NCI-H69 (cell line): ENCODE results near the gene ZNF792.
"Not testable (repeated sequence)": the region's sequence is repeated elsewhere in the genome, so short reads cannot be mapped to it uniquely, and the experiment has no call there.

Source experiments
- DNase-seq: peaks from one replicate; lab custom pipeline; 2025; lab: John Stamatoyannopoulos, UW

The ZNF792 gene

DNA sequence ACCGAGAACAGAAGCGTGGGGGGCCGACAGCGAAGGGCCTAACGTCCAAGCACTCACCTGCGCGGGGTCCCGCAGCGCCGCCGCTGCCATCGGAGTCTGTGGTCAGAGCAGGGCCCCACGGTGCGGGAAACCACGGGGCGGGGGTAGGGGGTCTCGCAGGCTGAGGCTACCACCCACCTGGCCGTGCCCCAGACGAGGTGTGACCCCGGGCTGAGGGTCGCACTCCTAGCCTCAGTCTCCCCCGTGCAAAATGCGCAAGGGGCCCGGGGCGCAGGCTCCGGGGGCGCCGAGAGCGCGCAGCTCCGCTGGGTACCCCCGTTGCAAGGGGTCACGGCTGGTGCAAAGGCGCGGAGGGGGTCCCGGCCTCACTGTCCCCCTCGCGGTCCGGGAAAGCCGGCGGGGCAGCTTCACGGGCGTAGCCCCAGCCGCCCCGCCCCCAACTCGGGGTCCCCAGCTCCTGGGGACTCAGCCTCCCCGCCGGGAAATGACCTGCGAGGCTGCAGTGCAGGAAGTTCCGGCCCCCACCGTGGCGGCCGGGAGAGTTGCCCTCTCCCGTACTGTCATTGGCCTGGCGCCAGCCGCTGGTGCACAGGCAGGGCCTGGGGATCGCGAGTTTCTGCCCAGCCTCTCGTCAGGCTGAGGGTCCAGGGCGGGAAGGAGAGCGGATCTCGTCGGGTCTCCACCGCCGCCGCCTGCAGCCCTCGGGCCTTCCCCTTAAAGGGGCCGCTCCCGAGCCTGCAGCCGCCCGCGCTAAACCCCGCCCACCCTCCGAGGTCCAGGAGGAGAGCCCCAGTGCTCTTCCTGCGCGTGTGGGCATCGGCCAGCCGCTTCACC lies at the start of gene ZNF792:
ZNF792 (minus strand) TSS at position 657 of the 834 bp plus-strand sequence; CDS start at position 90, 567 bp downstream.
- peak; percentile 72 for DNase-seq

DNA sequence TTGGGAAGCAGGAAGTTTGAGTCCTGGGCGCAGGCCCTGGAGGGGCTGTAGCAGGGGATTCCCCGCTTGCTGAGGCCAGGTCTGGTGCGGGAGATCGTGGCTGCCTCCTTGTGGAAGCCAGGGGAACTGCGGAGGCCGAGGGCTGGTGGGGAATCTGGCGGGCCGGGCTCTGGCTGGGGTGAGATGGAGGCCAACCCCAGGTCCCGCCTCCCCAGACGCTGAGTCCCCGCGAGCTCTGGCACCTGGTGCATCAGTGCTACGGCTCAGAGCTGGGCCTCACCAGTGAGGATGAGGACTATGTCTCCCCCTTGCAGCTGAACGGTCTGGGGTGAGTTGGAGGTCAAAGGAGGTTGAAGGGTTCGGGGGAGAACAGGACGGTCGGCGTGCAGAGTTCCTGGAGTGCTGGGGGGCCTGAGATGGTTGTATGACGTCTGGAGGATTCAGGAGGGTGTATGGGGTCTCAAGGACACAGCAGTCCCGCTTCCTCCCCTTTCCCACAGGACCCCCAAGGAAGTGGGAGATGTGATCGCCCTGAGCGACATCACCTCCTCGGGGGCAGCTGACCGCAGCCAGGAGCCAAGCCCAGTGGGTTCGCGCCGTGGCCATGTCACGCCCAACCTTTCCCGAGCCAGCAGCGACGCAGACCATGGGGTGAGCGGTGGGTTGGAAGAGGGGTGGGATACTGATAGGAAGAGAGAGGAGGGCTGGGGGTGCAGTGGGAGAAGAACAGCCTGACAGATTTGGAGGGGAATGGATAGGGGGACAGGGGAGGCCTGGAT lies 49.2 kb upstream of the ZNF792 start:
- DNase-seq: peak; percentile 53

DNA sequence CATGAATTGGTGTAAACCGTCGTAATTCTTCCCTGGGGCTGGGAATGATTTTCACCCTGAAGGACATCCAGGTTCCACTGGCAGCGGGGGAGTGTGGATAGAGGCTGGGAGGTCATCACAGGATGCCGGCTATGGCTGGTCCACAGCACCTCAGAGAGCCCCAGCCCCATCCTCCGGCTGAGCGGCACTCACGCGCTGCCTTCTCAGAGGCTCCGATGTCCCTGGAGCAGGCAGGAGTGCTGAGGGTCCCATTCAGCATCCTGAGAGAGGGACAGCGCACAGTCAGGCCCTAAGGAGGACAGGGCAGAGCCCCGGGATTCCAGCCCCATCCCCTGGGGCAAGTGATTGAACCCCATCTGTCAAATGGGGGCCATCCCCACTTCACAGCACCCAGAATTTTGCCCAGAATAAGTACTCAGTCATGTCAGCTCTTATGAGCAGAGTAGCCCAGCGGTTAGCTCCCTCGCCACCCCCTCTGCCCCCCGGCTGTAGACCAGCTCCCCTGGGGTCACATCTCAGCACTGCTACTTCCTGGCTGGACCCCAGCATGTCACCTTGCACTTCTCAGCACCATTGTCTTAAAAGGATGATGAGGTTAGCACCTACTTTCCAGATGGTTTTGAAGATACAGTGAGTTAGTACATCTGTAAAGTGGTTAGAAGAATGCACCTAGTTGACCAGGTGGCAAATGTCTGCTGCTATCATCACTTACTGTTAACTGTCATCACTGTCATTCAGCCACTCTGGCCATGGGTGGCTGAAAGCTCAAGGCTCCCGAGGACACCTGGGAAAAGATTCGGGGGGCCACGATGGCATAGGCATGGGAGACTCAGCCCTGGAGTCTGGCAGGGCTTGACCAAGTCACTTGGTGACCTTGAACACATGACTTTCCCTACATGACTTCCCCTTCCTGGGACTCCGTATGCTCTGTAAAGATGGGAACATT lies 48.0 kb upstream of the ZNF792 start:
- no peak for DNase-seq

DNA sequence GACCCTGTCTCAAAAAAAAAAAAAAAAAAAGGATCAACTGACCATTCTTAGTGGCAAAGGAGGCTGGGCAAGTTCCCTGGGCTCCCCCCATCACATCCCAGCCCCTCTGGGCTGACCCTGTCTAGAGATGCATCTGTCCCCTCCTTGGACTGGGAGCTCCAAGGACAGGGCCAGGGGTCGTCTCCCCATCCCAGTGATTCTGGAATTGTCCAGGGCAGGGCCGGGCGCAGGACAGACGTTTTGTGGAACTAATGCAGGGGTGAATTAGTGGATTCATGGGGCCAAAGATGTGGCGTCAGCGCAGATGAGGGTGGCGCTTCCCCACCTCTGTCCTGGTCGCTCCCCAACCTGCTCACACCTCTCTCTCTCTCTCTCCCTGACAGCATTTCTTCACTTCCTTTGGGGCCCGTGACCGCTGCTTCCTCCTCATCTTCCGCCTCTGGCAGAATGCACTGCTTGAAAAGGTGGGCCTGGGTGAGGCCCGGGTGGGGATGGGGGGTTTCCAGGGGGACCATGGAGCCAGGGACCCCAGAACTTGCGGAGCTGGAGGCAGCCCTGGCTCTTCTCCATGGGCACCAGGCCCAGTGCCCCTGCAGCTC lies 47.2 kb upstream of the ZNF792 start:
- DNase-seq: no peak

DNA sequence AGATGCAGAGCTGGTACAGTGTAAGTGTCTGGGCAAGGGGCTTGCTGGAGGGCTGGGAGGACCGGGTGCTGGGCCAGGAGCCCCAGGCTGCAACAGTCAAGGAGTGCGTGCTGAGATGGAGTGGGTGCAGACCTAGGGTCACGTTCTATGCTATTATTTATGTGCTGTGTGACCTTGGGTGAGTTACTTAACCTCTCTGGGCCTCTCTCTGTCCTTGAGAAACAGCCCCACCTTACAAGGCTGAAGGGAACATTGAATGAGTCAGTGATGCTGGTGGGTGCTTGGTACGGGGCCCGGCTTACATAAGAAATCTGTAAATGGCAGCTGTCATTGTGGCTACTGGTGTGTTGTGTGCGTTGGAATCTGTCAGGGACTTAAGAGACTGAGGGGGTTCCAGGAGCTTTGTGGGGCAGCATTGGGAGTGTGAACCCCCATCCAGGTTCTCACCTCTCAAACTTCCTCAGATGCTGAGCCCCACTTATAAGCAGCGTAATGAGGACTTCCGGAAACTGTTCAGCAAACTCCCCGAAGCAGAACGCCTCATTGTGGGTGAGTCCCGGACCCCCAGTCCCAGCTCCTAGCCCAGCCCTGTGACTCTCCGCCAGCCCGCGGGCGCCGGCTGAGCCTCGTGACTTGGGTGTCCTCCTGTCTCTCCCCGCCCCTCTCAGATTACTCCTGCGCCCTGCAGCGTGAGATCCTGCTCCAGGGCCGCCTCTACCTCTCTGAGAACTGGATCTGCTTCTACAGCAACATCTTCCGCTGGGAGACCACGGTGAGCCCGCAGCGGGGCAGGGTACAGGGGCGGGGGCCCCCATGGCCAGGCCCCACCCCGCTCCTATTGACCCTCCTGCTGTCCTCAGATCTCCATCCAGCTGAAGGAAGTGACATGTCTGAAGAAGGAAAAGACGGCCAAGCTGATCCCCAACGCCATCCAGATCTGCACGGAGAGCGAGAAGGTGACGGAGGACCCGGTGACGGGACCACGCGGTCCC lies 45.7 kb upstream of the ZNF792 start:
- no peak for DNase-seq

DNA sequence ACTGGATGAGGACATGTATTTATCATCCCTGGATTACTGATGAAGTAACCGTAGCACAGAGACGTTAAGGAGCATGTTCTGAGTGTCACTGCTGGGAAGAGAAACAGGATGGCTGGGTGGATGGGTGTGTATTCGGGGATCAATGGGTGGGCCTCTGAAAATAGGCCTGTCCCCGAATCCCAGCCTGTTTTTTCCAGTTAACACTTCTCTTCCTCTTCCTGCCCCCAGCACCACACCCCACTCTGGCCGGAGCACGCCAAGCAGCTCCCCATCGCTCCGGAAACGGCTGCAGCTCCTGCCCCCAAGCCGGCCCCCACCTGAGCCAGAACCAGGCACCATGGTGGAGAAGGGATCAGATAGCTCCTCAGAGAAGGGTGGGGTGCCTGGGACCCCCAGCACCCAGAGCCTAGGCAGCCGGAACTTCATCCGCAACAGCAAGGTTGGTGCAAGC lies 44.9 kb upstream of the ZNF792 start:
- no peak for DNase-seq

DNA sequence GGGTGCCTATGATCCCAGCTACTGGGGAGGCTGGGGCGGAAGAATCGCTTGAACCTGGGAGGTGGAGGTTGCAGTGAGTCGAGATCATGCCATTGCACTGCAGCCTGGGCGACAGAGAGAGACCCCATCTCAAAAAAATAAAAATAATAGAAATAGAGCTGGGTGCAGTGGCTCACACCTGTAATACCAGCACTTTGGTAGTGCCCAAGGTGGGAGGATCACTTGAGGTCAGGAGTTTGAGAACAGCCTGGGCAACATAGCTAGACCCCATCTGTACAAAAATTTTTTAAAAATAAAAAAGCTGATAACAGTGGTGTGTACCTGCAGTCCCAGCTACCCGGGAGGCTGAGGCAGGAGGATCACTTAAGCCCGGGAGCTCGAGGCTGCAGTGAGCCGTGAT lies 43.4 kb upstream of the ZNF792 start:
- not testable (repeated sequence) for DNase-seq

DNA sequence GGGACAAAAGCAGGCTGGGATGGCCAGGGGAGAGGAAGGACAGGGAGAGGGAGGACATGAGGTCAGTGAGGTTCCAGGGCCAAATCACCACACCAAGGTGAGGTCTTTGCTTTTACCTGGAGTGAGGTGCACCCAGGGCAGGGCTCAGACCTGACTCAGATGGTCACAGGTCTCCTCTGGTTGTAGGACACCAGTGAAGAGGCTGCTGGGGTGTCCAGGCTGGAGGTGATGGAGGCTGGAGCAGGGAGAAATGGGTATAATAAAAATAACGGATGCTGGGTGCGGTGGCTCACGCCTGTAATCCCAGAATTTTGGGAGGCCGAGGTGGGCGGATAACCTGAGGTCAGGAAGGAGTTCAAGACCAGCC lies 43.0 kb upstream of the ZNF792 start:
- no peak for DNase-seq

DNA sequence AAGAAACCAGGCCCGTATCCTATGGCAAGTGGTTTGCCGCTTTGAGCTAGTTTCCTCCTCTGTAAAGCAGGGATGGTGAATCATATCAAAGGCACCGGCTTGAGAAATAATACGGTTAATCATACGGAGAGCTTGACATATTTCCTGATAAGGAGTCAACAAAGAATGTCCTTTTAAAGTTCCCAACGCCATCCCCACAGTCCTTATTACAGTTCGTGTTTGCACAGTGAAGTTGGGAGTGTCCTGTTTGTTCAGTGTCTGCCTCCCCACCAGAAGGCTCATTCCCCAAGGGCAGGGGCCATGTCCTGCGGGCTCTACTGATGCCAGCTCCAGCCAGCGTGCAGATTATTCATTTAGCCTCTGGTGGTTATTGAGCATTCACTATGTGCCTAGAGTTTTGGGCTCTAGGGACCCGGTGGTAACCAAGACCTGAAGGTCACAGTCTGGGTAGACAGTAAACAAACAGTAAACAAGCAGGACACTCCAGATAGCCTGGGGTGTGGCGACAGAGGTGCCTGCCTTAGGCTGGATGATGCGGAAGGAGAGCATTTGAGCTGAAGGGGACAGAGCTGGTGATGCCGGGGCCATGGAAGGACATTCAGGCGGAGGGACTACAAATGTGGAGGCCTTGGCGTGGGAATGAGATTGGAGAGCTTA lies 42.4 kb upstream of the ZNF792 start:
- DNase-seq: peak; percentile 89

DNA sequence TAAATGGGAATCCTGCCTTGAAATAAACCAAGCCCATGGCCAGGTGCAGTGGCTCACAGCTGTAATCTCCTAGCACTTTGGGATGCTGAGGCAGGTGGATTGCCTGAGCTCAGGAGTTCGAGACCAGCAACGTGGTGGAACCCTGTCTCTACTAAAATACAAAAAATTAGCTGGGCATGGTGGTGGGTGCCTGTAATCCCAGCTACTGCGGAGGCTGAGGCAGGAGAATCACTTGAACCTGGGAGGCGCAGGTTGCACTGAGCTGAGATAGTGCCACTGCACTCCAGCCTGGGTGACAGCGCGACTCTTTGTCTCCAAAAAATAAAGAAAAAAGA lies 41.9 kb upstream of the ZNF792 start:
- not testable (repeated sequence) for DNase-seq

DNA sequence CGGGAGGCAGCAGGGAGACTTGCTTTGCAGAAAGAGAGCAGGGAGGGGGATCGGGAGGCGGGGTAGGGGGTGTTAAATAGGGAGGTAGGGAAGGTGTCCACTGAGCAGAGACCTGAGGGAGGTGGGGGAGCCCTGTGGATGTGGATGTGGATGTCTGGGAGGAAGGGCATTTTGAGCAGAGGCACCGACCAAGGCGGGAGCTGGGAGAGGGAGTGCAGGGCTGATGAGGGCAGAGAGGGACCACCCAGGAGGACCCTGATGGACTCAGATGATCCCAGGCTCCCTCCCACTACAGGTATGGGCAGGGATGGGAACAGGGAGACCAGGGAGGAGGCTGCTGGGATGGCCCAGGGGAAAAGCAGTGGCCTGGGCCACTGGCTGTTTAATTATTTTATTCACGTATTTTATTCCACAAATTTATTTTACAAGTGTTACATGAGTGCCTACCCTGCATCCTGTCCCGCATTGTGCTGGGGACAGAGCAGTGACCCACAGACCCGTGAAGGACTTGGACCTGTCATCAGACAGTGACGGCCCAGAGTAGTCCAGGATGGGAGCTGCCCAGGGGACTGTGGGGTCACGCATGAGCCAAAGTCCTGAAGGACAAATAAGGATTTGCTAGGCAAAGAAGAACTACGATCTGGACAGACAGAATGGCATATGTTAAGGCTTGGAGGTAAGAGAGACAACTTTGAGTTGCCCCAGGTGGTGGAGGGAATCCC lies 41.4 kb upstream of the ZNF792 start:
- no peak for DNase-seq

DNA sequence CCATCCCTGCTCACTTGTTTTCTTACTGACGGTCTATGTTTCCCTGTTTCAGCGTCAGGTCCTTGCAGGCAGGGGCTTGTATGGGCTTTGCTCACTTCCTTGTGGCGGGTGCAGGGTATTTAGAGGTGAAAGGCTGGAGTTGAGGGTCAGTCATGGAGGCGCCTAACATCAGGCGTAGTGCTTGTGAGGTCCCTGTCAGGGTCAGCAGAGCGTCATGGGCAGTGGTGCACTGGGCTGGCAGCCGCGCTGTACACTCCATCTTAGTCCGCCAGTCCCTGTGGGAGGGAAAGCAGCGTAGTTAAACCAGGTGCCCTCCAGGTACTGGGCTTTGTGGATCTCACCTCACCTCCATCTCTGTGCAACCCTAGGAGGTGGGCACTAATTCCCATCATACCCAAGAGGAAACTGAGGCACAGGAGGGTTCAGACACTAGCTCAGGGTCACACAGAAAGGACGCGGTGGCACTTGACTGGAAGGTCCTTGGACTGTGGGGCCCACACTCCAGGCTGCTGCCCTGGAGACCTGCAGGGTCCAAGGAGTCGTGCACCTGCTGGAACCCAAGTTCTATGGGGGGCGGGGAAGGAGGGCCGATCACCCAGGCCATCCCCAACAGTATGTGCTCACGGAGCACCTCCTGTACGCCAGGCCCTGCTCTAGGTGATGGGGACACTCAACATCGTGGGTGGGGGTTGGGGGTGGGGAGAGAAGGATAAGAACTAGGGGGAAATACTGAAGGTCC lies 40.7 kb upstream of the ZNF792 start:
- no peak for DNase-seq

DNA sequence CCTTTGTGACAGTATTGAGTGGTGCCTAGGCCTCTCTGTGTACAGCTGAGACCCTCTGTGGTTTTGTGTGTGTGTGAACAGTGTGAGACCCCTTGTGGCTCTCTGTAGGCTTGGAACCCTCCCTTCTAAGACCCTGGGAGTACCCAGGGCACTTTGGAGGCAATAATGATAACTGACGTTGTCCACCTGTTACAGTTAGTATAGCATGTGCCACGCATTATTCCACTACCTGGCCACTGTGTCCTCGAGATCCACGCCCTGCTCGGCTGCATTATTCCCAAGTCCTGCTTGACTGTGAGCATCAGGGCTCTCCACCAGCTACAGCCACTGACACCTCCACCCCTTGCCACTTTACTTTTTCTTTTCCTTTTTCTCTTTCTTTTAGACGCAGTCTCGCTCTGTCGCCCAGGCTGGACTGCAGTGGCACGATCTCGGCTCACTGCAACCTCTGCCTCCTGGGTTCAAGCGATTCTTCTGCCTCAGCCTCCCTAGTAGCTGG lies 38.1 kb upstream of the ZNF792 start:
- DNase-seq: no peak

DNA sequence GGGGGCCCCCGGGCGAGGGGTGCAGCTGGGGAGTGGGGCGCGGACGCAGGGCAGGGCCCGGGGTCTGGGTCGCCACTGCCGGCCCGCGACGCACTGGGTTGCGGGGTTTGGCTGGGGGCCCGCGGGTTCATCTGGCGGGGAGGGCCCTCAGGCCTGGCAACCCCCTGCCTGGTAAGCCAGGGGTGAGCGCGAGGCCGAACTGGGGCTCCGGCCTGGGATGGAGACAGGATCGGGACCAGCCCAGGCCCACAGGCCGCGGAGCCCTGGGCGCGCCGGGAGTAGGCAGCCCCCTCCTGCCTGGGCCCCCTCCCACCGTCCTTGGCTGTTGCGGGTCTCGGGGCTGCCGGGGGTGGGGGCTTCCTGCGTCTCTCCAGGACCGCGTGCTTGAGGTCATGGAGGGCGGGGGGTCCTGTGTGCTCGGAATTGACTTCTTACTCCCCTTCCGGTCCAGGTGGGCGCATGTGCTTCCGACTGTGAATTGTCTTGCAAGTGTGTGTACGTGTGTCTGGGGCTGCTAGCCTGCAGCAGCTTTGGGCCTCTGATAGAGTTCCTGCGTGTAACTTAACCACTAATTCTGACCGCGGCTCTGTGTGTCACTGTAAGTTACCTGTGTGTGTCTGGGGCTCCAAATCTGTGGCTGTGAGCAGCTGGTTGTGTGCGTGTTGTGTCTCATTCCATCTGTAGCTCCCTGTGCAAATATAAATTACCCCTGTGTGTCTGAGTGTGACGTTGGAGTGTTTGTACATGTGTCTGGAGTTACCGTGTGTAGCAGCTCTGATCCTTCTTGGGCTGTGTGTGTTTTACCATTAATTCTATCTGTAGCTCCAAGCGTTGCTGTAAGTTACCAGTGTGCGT lies 36.8 kb upstream of the ZNF792 start:
- peak; percentile 85 for DNase-seq

DNA sequence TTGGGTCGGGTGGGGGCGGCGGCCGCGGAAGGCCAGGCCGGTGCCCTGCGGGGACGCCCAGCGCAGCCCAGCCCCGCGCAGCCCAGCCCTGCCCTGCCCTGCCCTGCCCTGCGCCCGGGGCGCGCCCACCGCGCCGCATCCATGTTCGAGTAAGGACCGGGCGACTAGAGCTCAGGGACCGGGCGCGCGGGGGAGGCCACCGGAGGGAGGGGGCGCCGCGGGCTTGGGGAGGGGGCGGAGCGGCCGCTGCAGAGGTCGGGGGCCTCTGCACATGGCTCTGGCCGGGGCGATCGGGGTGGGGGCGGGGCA lies 36.3 kb upstream of the ZNF792 start:
- DNase-seq: no peak

DNA sequence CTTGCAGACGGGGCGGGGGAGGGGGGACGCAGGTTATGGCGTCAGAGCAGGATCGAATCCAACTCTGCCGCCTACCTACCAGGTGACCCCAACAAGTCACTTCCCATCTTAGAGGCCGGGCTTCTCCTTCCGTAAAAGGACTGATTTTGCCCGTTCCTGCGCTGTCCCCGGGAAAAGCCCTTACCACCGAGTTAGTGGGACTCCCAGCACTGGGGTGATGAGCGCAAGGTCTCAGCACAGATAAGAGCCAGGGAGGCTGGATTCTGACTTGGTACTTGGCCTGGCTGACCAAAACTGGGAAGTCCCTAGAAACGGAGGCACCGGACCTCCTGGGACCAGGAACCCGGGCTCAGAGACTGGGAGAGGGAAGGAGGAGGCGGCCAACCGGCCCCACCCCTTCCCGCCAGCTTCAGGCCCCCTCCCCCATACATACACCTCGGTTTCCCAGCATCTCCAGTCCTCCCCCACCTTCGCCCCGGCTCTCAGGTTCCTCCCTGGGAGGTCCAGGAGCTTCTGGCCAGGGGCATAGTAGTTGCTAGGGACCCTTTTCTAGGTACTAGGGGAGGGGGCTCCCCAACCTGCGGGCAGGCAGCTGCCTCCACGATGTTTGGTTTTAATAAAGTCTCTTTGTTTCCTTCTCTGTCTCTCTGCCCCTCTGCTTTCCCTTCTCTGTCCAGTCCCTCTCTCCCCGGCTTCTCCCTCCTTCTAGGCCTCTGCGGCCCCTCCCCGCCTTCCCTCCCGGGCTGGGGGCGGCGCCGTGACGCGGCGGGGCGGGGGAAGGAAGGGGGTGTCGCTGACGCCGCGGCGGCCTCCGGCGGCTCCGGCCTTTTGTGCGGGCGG lies 35.7 kb upstream of the ZNF792 start, which contains the start of gene GRAMD1A:
GRAMD1A (plus strand) TSS at position 826 of the 840 bp plus-strand sequence. CDS start 156 bp downstream, outside the sequence.
- DNase-seq: peak; percentile 93
